GM12892 (cell line): ENCODE measurements around the gene COL17A1.

ENCODE experiments used
- POLR2A ChIP-seq: IDR thresholded peaks from 2 replicates; pipeline ENCODE4 v1.6.1; 2011; ENCODE audit warnings: low read depth, low read length, control low read depth
- POLR2AphosphoS5 ChIP-seq: IDR thresholded peaks from 2 replicates; pipeline ENCODE4 v1.6.1; 2011; ENCODE audit warnings: low read depth, low read length, control low read depth

DNA sequence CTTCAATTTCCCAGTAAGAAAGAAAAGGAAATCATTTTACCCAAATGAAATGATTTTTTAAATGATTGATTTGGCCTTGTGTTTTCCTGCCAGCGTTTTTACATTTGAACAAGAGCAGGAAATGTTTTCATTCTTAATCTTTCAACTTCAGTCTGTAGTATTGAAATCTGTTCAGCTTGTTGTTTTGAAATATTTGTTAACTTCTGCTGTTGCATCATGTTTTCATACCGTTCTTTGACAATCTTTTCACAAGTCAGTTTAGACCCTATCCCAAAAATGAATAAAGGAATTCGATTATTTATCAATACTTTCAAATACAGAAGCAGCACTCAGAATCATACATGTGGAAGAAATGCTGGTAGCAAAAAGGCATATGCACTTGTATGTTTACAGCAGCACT is 44.4 kb upstream of the COL17A1 start:
- no peak for TF ChIP-seq POLR2A
- TF ChIP-seq POLR2AphosphoS5 = no peak
